GM18499 (cell line): Measurements from ENCODE around the gene GRIP1.

Experiments
- ATAC-seq: cut with Tn5 transposase; IDR thresholded peaks from one replicate; pipeline ENCODE4 v1.9.1; 2021; ENCODE audit warnings: moderate number of reproducible peaks; ENCODE audit not compliant: insufficient read depth, unreplicated experiment

GRIP1 gene

DNA sequence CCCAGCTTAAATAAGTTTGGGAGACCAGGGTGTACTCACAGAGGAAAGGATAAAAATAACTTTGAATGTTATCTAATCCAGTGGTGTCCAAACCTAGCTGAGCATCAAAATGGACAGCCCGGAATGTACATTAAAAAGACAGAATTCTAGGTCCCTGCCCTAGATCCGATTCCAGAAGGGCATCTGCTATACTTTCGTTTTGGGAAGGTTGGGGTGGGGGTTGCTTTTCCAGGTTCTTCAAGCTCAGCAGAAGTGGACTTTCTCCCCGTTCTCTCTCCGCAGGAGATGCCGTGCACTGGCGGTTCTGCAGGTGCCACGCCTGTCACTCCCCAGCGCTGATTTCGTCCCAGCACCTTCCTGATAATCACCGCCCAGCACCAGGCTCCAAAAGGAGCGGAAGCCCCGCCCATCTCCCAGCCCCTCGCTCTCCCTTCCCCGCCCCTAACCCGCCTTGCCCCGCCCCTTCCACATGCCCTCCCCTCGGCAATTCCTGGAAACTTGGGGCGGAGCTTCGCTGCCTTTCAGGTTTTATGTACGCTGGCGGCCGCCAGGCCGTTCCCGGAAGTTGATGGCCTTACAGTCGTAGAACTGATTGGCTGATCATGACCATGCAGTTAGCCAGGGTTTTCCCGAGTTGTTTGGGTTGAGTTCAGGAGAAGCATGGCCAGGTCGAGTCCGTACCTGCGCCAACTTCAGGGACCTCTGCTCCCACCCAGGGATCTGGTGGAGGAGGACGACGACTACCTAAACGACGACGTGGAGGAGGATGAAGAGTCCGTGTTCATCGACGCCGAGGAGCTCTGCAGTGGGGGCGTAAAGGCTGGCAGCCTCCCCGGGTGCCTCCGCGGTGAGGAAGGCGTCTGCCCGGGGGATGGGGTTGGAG, 376.7 kb downstream of the GRIP1 start, which contains the start of gene HELB:
Gene HELB, plus strand, starts transcription at position 550 of the 883 bp plus-strand sequence. Its CDS starts 111 bp downstream, at position 661.
- peak; percentile 76 for ATAC-seq

DNA sequence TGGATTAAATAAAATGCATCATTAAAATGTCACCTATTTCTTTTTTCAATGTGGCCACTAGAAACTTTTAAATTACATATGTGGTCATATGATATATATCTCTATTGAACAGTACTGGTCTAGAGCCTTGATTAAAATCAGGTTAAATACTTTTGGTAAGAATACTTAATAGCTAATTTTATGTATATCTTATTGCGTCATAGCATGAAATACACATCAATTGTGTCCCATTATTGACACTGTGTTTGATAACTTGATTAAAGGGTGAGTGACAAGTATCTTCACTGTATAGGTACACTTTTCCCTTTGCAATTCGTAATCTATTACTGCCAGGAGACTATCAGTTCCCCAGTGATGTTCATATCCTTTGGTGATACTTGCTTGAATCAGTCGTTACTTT, 381.0 kb downstream of the GRIP1 start:
- no peak for ATAC-seq
